SK-N-SH (cell line): ENCODE measurements around the gene IDH3G. TPM values are rescaled to one million over a fixed set of nuclear protein-coding genes. Genes with fewer than 3 reads are reported as not detected.
A peak's percentile ranks its signal among the peaks of the same experiment; 100 is the strongest.

Experiments
- CTCF ChIA-PET: fragments of 300-600, 350-600 bp; formaldehyde crosslinking; extraction: SDS; loops from one replicate; lab custom pipeline; 2021; lab: Yijun Ruan, JAX
- POLR2A ChIA-PET: fragments of 350-600 bp; sonication (Branson Sonifier 250); formaldehyde crosslinking; extraction: SDS; loops from one replicate; lab custom pipeline; 2020; ENCODE audit warnings: antibody characterized with exemption, inconsistent platforms; lab: Yijun Ruan, JAX
- DNase-seq: peaks from one replicate; pipeline ENCODE4 v3.0.0; 2012
- H2AFZ ChIP-seq: fragments of 200-600 bp; sonication (generic); 2 replicates; pipeline ENCODE4 v1.8.1; 2016; ENCODE audit warnings: antibody characterized with exemption, mild to moderate bottlenecking, low read depth
- H3F3A ChIP-seq: fragments of 200-600 bp; sonication (generic); replicated peaks from 2 replicates; pipeline ENCODE3; 2016; ENCODE audit warnings: antibody characterized with exemption, mild to moderate bottlenecking; ENCODE audit not compliant: insufficient read depth
- H3K27ac ChIP-seq, 2 experiments: fragments of 200-500 bp in 1 of 2; fragments of 200-600 bp in 1 of 2; sonication (Bioruptor generic) in 1 of 2; sonication (generic), shearing (Covaris generic) in 1 of 2; 2 replicates each; pipeline versions ENCODE4 v1.5.1 to v1.6.1; 2014 to 2016; ENCODE audit warnings: low read depth in 2 of 2, inconsistent platforms in 1 of 2, low read length in 1 of 2, mild to moderate bottlenecking in 1 of 2, mixed read lengths in 1 of 2
- H3K27me3 ChIP-seq: fragments of 200-600 bp; sonication (generic), shearing (Covaris generic); 2 replicates; pipeline ENCODE4 v1.6.1; 2016; ENCODE audit warnings: mixed run types; ENCODE audit not compliant: insufficient read depth
- H3K36me3 ChIP-seq, 2 experiments: fragments of 200-500 bp in 1 of 2; fragments of 200-600 bp in 1 of 2; sonication (Bioruptor generic) in 1 of 2; sonication (generic) in 1 of 2; replicated peaks in 1 of 2; 2 replicates each; pipeline versions ENCODE3 to v1.5.1; 2014 to 2016; ENCODE audit warnings: low read length in 1 of 2, mild to moderate bottlenecking in 1 of 2; ENCODE audit not compliant: insufficient read depth in 2 of 2, control insufficient read depth in 1 of 2
- H3K4me1 ChIP-seq, 2 experiments: fragments of 200-500 bp in 1 of 2; fragments of 200-600 bp in 1 of 2; sonication (Bioruptor generic) in 1 of 2; sonication (generic), shearing (Covaris generic) in 1 of 2; 2 replicates each; pipeline versions ENCODE4 v1.5.1 to v1.6.1; 2014 to 2016; ENCODE audit warnings: low read depth in 1 of 2, low read length in 1 of 2, mixed run types in 1 of 2; ENCODE audit not compliant: insufficient read depth in 2 of 2, control insufficient read depth in 1 of 2
- H3K4me2 ChIP-seq: fragments of 200-600 bp; sonication (generic), shearing (Covaris generic); 2 replicates; pipeline ENCODE4 v1.6.1; 2017; ENCODE audit warnings: mixed run types
- H3K4me3 ChIP-seq, 2 experiments: fragments of 200-500 bp in 1 of 2; fragments of 200-600 bp in 1 of 2; sonication (Bioruptor generic) in 1 of 2; sonication (generic), shearing (Covaris generic) in 1 of 2; 2 replicates each; pipeline versions ENCODE4 v1.5.1 to v1.8.1; 2014 to 2016; ENCODE audit warnings: low read depth in 2 of 2, inconsistent platforms in 1 of 2, low read length in 1 of 2, mild to moderate bottlenecking in 1 of 2, mixed read lengths in 1 of 2, moderate library complexity in 1 of 2
- H3K79me2 ChIP-seq: fragments of 200-600 bp; sonication (generic); 2 replicates; pipeline ENCODE4 v1.8.1; 2017; ENCODE audit warnings: mild to moderate bottlenecking; ENCODE audit not compliant: insufficient read depth
- H3K9ac ChIP-seq: fragments of 200-600 bp; sonication (generic); 2 replicates; pipeline ENCODE4 v1.6.1; 2017; ENCODE audit warnings: mixed run types
- H3K9me2 ChIP-seq: fragments of 200-600 bp; sonication (generic); 2 replicates; pipeline ENCODE4 v1.6.1; 2017; ENCODE audit warnings: mixed run types
- H3K9me3 ChIP-seq: fragments of 200-600 bp; sonication (generic); 2 replicates; pipeline ENCODE4 v1.6.1; 2017; ENCODE audit warnings: mixed run types, mild to moderate bottlenecking, moderate library complexity
- H4K20me1 ChIP-seq: fragments of 200-600 bp; sonication (generic); 2 replicates; pipeline ENCODE4 v1.6.1; 2017; ENCODE audit warnings: mild to moderate bottlenecking, mixed run types; ENCODE audit not compliant: insufficient read depth
- CHD2 ChIP-seq: fragments of 150-350 bp; IDR thresholded peaks from 2 replicates; pipeline ENCODE4 v1.6.1; 2018; ENCODE audit warnings: low read length; ENCODE audit not compliant: partially characterized antibody
- ELF1 ChIP-seq: IDR thresholded peaks from 2 replicates; pipeline ENCODE4 v1.4.0; 2012
- FOXJ3 ChIP-seq: sonication (generic); formaldehyde crosslinking; IDR thresholded peaks from 2 replicates; pipeline ENCODE4 v1.5.1; 2020; ENCODE audit warnings: mild to moderate bottlenecking, missing genetic modification reagents
- GATA2 ChIP-seq: sonication (generic); formaldehyde crosslinking; IDR thresholded peaks from 2 replicates; pipeline ENCODE4 v1.5.0; 2020; ENCODE audit warnings: mild to moderate bottlenecking, missing genetic modification reagents
- IRF3 ChIP-seq: fragments of 150-350 bp; IDR thresholded peaks from 2 replicates; pipeline ENCODE4 v1.6.1; 2016; ENCODE audit warnings: mild to moderate bottlenecking, low read depth, low read length
- NRF1 ChIP-seq: IDR thresholded peaks from 2 replicates; pipeline ENCODE4 v1.6.1; 2012; ENCODE audit warnings: low read depth, mild to moderate bottlenecking, low read length
- POLR2AphosphoS5 ChIP-seq: IDR thresholded peaks from 2 replicates; pipeline ENCODE4 v1.6.1; 2012; ENCODE audit warnings: low read depth, low read length
- RAD21 ChIP-seq: IDR thresholded peaks from 2 replicates; pipeline ENCODE4 v1.6.1; 2012; ENCODE audit warnings: mild to moderate bottlenecking, low read length
- REST ChIP-seq: IDR thresholded peaks from 2 replicates; pipeline ENCODE4 v1.6.1; 2012; ENCODE audit warnings: mild to moderate bottlenecking, low read depth, low read length, moderate library complexity
- RFX5 ChIP-seq: IDR thresholded peaks from 2 replicates; pipeline ENCODE4 v1.6.1; 2012; ENCODE audit warnings: mild to moderate bottlenecking, improper control_type of control experiment, low read length
- TAF1 ChIP-seq: IDR thresholded peaks from 2 replicates; pipeline ENCODE4 v1.6.1; 2012; ENCODE audit warnings: low read depth, mild to moderate bottlenecking, low read length, moderate library complexity, borderline replicate concordance
- TCF12 ChIP-seq: IDR thresholded peaks from 2 replicates; pipeline ENCODE4 v1.4.0; 2012
- YY1 ChIP-seq: IDR thresholded peaks from 2 replicates; pipeline ENCODE4 v1.4.0; 2012; ENCODE audit warnings: low read depth, mild to moderate bottlenecking
- ZBTB33 ChIP-seq: IDR thresholded peaks from 2 replicates; pipeline ENCODE4 v1.4.0; 2012; ENCODE audit warnings: low read depth, borderline replicate concordance
- WGBS: methylation state at CpG from one replicate; pipeline ENCODE4 v1.1.6; 2017; ENCODE audit warnings: low lambda C conversion rate; 5-methylcytosine and 5-hydroxymethylcytosine counted together
- polyA plus RNA-seq, 3 experiments: library from polyadenylated mRNA; depleted of rRNA; stranded (reverse); fragments of >200 nt; gene quantifications; 2 replicates each; pipeline ENCODE4 v1.2.3, GENCODE V29; 2012

The IDH3G gene
- polyA plus RNA-seq, 1 of the 3 experiments (the other 2 are of a cell fraction), result 107 TPM

DNA sequence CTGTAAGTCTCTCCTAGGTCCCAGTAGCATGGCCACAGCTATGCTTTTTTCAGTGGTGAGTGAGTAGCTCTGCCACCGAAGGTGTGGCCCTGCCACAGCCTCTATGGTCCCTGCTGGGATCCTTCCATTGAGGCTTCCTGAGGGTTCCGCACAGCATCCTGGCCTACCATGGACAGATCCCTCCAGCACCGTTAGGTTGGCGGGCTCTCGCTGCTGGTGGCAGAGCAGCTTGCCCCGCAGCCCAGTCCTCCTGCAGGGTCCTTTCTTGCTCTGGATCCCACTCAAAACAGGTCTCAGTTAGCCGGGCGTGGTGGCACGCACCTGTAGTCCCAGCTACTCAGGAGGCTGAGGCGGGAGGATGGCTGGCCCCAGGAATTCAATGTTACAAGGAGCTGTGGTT is 38.6 kb upstream of the IDH3G start:
- no peaks in the 10 kb centered on the region for H3F3A ChIP-seq
- H3K4me2 ChIP-seq, result no peak overlapping the region
- no peaks in the 10 kb centered on the region for H3K36me3 ChIP-seq
- POLR2A ChIA-PET, result no interaction called here
- no peaks in the 10 kb centered on the region for H4K20me1 ChIP-seq
- H3K4me3 ChIP-seq, result no peak overlapping the region
- peaks cover 52% of the 10 kb centered on the region for H3K27me3 ChIP-seq
- H2AFZ ChIP-seq, result no peak overlapping the region
- H3K9me3 ChIP-seq, result no peaks in the 10 kb centered on the region
- H3K27ac ChIP-seq, result no peak overlapping the region
- no peak overlapping the region for H3K9ac ChIP-seq
- peaks cover 0 to 2% of the 10 kb centered on the region in 2 experiments; a peak in 1 of 4 replicates for H3K4me1 ChIP-seq
- H3K79me2 ChIP-seq, result no peaks in the 10 kb centered on the region
- CTCF ChIA-PET, result no interaction called here
- no peaks in the 10 kb centered on the region for H3K9me2 ChIP-seq
- no peak for DNase-seq
- 55% methylated on average over 10 of the region's 10 CpGs for WGBS
- TF ChIP-seq REST (peak; percentile 89), TCF12 (no peak), CHD2 (no peak)

DNA sequence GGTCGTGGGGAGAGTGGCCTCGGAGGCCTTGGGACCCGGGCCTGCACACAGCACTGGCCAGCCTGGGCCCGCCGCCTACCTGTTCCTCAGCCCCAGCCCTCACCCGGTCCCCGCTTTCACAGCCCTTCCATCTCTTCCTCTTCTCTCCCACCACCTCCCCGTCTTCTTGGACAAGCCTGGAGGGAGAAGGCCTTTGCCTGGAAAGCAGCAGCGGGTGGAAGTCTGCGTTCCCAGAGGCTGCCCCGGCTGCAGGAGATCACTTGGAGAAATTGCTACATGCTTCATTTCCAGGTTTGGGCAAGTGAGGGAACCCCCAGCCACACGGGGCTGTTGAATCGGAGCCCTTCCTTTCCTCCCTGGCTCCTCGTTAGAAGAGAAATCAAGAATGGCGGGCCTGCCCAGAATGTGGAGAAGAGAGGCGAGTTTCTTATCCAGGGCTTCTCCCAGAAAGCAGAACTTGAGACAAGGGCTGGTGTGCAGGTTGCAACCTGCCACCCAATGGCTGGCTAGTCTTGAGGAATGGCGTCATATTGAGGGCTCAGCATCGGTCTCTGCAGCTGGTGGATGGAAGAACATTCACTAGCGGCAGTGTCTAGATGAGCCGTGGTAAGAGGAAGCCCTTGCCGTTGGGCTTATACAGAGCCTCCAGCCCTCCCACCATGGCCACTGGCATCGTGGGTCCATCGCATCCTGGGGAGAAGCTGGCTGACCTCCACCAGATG is 37.4 kb upstream of the IDH3G start:
- 46% methylated on average over 19 of the region's 23 CpGs for WGBS
- TF ChIP-seq YY1, result no peak
- no peak for TF ChIP-seq RFX5
- TF ChIP-seq TCF12, result no peak
- no peak for TF ChIP-seq FOXJ3
- no peak for TF ChIP-seq IRF3
- no peak for TF ChIP-seq GATA2 (CRISPR knock-in tag)
- TF ChIP-seq NRF1, result no peak
- no peak for TF ChIP-seq RAD21
- no peak for TF ChIP-seq POLR2AphosphoS5
- TF ChIP-seq ZBTB33, result no peak
- no peak for TF ChIP-seq CHD2
- TF ChIP-seq ELF1, result no peak
- TF ChIP-seq TAF1, result no peak
- TF ChIP-seq, all 33 proteins: peak for 0
- H3K79me2 ChIP-seq, result no peaks in the 10 kb centered on the region
- no peak overlapping the region; a peak in 1 of 4 replicates for H3K27ac ChIP-seq
- CTCF ChIA-PET, result no interaction called here
- H2AFZ ChIP-seq, result no peak overlapping the region
- H3K4me3 ChIP-seq, result no peak overlapping the region
- peaks cover 5% of the 10 kb centered on the region for H3F3A ChIP-seq
- H3K27me3 ChIP-seq, result peaks cover 62% of the 10 kb centered on the region
- no peaks in the 10 kb centered on the region for H3K36me3 ChIP-seq
- H3K4me1 ChIP-seq, result peaks cover 0 to 2% of the 10 kb centered on the region in 2 experiments; a peak in 1 of 4 replicates
- DNase-seq, result no peak
- H3K9me2 ChIP-seq, result no peaks in the 10 kb centered on the region
- no peak overlapping the region for H3K9ac ChIP-seq
- H3K9me3 ChIP-seq, result no peaks in the 10 kb centered on the region
- POLR2A ChIA-PET, result no interaction called here
- no peak overlapping the region for H3K4me2 ChIP-seq
- peaks cover 5% of the 10 kb centered on the region; the same call in 1 of the 2 replicates for H4K20me1 ChIP-seq
